Fibroblast of mammary gland (primary cell): ENCODE results near the gene GJC3.
"Not testable (repeated sequence)": the region's sequence is repeated elsewhere in the genome, so short reads cannot be mapped to it uniquely, and the experiment has no call there.

ENCODE experiments used
- DNase-seq: peaks from one replicate; pipeline ENCODE4 v3.0.0-alpha.2; 2010; ENCODE audit warnings: low read depth
- H3K4me3 ChIP-seq: 2 replicates; pipeline ENCODE4 v1.5.1; 2011; ENCODE audit warnings: low read depth, mild to moderate bottlenecking, low read length, moderate library complexity; ENCODE audit not compliant: control insufficient read depth
- CTCF ChIP-seq: conservative IDR thresholded peaks from 2 replicates; pipeline ENCODE4 v1.5.1; 2011; ENCODE audit warnings: low read depth, low read length, inconsistent platforms; ENCODE audit not compliant: control insufficient read depth, insufficient read depth

Gene GJC3

GRCh38 chr7:99947608-99948007 lies 18.2 kb upstream of the GJC3 start:
- H3K4me3 ChIP-seq = no peak overlapping the region
- DNase-seq = no peak
- TF ChIP-seq CTCF = no peak

- H3K4me3 ChIP-seq = no peak overlapping the region
- no peak for DNase-seq
- no peak for TF ChIP-seq CTCF
Observed at GRCh38 chr7:99944497-99945070, 15.2 kb upstream of the GJC3 start.

GRCh38 chr7:99943641-99944496 lies 14.4 kb upstream of the GJC3 start:
- no peak for TF ChIP-seq CTCF
- no peak for DNase-seq
- no peak overlapping the region for H3K4me3 ChIP-seq

- DNase-seq = no peak
- TF ChIP-seq CTCF = no peak
- no peak overlapping the region for H3K4me3 ChIP-seq
Observed at GRCh38 chr7:99938296-99938695, 8.9 kb upstream of the GJC3 start.

- DNase-seq = peak; percentile 40
- H3K4me3 ChIP-seq = not testable (repeated sequence)
Observed at GRCh38 chr7:99935009-99935408, 5.6 kb upstream of the GJC3 start.

GRCh38 chr7:99930376-99930775 lies 956 bp upstream of the GJC3 start:
- DNase-seq = no peak
- H3K4me3 ChIP-seq = no peak overlapping the region
- no peak for TF ChIP-seq CTCF

- no peak overlapping the region for H3K4me3 ChIP-seq
- no peak for TF ChIP-seq CTCF
- DNase-seq = no peak
Observed at GRCh38 chr7:99929730-99930053, 272 bp upstream of the GJC3 start.
